LHCN-M2 (cell line): ENCODE data around the gene ETS1. TPM values are rescaled to one million over a fixed set of nuclear protein-coding genes. Genes with fewer than 3 reads are reported as not detected.

Experiments
- DNase-seq: peaks from one replicate; pipeline ENCODE4 v3.0.0-alpha.2; 2012; ENCODE audit warnings: low read depth
- total RNA-seq: library from RNA; depleted of rRNA; stranded (reverse); fragments of >200 nt; gene quantifications from 2 replicates; pipeline ENCODE4 v1.2.3, GENCODE V29; 2014

The ETS1 gene
- total RNA-seq, 1 experiment from 2014 or later, result 38.2 TPM

DNA sequence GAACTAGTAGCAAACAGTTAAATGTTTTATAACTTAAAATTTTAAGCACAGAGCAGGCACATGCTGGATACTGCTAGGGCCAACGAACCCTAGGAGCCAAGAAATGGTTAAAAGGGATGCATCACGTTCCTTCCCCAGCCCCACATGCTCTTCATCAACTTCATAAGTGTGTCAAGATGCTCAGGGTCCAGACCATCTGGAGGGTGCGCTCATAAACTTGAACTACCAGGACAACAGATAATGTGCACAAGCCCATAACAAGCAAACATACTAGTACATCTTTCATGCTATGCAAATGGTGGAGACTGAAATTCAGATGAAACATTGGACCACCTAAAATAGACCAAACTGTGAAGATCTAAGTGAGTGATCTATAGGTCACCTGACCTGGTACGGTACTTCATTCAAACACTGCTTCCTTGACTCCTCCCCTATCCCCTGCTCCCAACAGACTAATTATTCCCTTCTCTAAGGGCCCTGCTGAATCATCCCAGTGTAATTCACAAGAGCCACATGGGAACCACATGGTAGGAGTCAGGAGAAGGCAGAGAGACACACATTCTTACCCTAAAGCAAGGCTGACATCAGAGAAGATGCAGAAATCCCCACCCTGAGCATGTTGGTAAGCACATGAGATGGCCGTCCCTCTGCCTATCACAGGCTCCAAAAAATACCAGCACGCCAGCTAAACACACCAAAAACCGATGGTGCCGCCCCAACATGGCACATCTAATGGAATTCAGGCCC is 83.9 kb downstream of the ETS1 start:
- DNase-seq, result peak; percentile 90

DNA sequence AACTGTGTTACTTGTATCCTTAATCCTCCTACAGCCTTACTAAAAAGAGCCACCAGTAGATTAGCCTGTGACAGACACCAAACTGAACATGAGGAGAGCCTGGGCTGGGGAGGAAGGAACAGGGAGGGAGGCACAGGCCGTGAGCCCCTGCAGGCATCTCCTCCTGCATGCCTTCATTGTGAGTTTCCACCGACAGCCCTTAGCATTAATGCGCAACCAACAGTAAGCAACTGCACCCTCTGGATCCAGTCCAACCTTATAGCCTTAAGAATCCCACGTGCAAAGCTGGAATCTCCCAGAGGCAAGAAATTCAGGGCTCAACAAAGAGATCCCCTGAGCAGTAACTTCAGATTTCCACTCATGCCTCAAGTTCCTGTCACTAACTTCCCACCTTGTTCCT is 84.6 kb downstream of the ETS1 start:
- peak; percentile 82 for DNase-seq

DNA sequence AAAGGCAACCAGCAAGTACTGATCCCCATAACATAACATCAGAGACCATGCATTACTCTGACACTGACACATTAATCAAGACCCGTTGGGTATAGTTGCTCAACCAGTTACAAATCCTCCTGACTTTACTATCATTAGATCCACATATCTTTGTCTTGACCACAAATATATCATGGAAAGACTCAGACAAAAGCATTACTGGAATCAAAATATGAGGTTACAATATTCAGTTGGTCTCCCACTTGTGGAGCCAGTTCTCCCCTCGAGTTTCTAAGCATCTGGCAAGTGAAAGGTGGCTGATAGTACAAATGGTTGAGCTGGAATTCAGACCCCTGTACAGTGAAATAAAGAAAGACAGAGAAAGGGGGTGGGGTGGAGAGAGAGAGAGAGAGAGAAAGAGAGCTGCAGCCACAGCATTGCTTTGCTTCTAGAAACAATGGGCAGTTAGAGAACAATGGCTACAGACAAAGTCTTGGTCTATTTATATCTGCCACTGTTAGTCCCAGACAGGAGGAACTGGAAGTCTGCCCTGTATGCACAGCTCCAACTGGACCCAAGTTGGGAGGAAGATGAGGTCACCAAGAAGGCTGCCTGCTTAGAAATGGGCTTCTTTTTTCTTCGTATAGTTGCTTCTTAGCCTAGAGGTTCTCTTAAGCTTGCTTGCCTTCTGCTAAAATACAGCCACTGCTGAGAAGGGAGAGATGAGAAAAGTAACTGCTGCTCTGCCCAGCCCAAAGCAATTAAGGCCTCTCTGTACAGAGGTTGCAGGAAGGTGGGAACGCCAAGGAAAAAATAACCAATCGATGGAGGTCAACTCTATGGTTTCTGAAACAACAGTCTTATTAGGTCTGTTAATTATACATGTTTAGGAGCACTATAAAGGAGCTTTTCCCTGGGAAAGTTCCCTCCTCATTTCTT is 85.5 kb downstream of the ETS1 start:
- DNase-seq, result peak; percentile 69

DNA sequence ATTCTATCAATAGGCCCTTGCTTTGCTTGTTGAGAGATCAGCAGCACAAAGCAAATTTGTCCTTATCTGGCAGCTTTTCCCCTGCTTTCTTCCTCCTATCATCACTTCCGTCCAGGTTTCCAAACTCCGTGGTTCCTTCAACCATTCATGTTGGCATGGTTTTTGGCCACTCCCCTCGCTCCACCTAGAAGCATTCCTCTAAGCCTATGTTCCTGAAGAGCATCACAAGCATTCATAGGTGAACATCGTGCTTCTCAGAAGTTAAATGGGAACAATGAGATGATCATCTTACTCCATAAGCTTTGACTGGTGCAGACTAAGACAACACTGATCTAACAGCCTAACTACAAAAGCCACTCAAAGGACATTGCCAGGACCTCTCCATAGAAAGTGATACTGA is 86.3 kb downstream of the ETS1 start:
- no peak for DNase-seq

DNA sequence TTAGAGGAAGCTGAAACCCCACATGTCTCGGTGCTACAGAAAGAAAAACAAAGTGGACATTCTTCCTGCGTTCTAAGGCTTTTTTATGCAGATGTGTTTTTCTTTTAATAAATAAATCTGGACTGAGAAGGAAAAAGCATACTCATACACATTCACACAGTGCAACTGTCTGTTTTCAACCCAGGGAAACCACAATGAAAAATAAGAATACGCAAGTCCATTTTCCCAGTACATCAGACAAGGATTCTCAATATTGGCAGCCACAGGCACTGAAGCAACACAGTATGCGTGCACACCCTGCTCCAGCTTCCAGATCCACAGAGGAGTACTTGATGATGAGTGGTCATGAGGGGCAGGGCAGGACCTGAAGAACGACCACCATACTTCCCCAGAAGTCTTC is 86.9 kb downstream of the ETS1 start:
- DNase-seq, result no peak

DNA sequence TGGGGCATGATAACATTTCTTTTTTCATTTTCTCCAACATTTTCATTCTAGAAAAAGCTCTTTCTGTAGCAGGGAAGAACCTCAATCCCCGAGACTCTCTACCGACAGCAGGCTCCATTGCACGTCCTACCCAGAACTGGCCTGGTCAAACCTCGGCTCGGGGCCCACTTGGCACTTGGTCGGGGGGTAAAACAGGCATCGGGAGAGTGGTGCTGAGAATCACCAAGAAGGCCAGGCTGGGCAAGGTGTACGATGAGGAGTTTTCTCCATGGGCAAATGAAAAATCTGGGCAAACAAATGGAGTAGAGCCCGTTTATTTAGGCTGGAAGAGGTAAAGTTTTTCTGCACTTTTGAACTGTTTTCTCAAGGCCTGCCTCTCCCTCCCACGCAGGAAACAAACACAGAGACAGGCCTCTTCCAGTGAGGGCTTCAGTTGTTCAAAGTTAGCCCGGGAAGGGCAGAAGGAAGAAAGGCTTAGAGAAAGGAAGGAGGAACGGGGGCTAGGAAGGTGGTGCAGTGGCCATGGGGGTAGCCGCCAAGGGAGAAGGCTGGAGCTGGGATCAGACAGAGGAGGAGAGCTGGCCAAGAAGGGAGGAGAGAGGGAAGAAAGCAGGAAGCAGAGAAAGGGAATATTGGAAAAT is 87.6 kb downstream of the ETS1 start:
- DNase-seq, result no peak

DNA sequence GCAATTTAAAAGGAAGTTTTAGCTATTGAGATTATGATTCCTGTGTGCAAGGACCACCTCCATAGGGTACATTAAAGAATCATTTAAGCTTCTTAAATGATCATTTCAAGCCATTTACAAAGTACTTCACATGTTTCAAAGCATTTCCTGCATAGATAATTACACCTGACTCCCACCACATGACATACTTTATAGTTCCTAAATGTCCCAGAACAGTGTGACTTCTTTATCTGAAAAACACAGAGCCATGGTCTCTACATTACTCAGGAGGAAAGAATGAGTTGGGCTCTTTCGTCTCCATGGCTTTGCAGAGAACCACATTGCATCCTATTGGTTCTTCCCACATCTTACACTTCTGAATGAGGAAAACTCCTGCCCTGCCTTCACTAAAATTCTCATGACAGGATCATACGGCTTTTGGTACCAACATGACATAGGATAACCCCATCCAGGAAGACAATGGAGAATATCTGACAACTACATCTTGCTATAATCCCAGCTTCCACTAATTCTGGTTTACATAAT is 88.6 kb downstream of the ETS1 start:
- peak; percentile 67 for DNase-seq

DNA sequence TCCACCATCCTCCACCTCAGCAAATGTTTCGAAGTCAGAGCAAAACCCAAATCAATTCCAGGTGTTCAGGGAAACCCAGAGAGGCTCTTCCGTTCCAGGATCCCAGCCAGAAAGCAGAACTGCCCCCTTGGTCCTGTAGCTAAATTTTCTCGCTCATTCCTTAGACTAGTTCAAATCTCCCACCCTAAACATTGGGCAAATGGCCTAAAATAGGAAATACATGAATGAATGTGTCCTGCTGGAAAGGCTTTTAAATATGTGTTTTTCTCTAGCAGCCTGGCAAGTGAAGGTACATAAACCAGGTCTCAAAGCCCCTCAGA is 89.6 kb downstream of the ETS1 start:
- DNase-seq, result no peak

DNA sequence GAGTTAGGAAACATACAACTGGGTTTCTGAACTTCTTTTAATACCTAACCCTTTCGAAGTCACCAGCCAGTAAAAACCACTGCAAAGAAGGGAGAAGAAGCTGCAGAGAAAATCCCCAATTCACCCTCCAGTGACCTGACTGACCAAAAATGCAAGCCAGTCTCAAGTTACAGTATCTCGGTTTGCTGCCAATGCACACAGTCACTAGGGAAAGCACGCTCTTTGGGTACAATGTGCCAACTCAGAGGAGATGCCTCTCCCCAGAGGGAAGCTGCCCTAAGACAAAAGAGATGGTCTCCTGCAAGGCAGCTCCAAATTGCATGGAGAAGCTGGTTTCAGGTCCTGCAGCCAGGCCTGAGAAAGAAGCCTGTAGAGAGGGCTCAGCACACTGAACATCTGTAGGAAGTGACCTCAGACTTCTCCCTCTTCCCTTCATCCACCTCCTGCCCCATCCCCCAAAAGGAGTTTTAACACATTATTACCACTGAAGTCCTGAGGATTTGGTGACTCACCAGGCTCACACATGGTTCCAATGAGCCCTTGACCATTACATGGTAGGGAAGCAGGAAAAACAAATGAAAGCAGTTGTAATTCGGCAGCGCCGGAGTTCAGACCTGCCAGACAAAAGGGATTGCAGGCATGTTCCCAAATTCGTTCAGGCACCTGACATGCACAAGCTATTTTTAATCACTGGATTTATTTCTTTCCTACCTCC is 90.1 kb downstream of the ETS1 start:
- DNase-seq, result peak; percentile 97

DNA sequence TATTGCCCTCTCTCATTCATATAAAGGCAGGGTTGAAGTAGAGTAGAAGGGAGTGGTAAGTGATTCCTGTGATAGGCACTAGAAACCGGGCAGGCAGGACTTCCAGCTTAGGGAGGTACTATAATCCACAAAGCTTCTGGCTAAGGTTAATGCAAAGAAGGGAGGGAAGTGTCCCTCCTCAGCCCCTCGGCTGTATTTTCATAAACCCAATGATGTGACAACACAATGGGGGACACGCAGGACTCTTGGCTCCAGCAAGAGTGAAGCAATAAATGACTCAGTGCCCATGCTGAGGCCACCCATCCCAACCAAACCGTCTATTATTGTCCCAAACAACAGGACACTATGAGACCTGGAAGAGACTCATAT is 90.7 kb downstream of the ETS1 start:
- DNase-seq, result no peak

DNA sequence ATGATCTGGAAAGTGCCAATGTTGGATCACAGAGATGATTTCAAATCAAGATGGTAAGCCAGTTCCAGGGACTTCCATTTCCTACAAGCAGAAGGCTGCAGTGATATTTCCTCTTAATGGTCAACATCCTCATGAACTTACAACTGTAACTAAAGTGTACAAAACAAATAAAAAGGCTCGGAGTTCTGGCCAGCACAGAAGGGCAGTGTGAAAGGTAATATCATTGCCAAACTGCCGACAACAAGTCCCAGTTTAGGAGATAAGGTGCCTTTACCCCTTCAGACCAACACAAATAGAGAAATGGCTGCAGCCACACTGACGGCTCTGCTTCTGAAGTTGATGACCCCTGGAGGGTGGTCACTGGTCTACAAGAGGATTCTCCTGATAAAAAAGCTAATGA is 91.1 kb downstream of the ETS1 start:
- no peak for DNase-seq

DNA sequence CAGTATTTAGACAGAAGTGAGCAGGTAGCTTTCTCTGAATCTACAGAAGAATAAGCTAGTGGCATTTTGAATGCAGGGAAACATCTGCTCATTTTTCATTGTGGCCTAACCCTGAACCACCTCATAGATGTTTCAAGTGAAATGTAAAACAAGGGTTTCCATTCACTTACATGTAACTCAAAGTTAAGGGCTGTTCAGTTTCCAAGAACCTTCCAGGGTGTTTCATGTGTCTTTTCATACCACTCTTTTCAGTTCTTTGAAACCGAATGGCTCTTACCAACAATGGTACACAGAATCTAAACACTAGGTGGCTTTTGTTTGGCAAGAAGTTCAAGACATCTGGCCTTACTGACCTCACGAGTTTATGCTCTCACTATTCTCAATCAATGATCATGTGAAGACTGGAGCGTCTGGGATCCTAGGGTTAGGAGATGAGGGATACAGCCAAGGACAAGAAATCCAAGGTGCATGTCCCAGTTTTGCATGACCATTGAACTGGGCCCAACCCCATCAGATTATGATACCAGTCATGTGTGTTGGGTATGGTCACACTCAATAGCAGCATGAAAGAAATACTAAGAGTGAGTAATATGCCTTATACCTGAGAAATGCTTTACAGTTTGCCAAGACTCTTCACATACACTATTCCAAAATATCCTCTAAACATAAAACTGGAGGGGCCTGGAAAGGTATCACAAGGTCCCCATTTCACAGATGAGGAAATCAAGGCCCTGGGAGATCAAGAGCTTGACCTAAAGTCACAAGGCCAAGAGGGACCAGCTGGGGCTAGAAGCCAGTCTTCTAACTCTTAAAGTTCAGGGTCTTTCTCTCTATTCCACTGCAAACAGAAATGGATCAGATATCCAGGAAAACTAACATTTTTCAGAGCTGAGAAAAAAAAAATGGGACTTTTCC is 92.7 kb downstream of the ETS1 start:
- DNase-seq, result no peak

DNA sequence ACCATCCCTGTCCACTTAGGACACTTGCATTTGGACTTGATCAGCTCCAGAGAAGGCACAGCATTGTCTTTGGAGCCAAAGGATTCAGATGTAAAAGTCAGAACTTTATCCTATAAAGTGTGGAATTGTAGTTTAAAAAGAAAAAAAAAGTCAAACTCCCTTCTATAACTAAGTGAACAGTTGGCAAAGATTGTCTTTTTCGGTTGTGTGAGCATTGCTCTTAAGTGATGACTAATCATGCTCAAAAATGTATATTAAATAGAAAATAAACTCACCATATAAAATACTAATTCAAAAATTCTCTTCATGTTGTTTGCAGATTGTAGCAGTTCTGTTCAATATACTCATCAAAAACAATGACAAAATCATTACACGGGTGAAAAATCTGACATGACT is 93.8 kb downstream of the ETS1 start:
- no peak for DNase-seq

DNA sequence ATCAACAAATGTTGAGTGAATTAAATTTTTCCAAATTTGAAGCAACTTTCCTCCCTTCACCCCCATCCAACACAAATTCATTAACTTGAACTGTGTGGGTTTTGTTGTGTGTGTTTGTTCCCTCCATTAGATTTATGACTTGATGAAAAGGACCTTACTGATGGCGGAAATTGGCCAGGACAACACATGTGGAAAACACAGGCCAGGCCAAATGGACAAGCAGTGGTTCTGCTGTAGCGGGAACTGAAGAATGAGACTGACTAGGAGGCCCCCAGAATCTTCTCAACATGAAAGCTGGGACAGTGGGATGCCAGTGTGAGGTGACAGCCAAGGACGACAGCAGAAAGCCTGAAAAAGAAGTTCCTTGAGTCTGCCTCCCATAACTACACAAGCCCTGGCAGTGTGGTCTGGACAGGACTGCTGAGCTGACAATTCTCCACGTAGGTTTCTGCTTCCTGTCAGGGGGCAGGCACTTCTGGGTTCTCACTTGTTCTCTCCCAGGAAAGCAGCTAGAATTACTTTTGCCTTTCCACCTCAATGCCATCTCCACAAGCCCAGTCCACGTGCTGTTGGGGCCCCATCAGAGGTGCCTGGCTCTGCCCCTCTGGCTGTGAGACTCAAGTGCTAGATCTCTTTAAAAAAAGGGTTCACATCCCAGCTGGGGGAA is 94.3 kb downstream of the ETS1 start:
- no peak for DNase-seq

DNA sequence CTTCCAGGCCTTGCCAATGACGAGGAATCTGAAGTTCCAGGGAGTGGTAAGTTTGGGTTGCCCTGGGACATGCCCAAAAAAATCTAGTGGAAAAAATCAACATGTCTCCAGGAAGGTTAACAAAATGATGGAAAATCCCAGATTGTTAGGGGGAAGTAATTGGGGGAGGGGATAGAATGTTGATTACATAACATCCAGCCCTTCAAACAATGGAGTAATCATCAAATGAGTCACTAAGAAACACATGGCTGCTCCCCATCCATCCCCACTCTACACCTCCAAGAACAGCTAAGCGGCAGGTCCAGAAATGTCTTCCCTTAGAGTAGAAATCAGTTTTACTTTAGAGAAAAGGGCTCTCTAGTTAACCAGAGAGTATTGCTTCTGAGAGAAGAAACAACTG is 94.9 kb downstream of the ETS1 start:
- DNase-seq, result peak; percentile 62

DNA sequence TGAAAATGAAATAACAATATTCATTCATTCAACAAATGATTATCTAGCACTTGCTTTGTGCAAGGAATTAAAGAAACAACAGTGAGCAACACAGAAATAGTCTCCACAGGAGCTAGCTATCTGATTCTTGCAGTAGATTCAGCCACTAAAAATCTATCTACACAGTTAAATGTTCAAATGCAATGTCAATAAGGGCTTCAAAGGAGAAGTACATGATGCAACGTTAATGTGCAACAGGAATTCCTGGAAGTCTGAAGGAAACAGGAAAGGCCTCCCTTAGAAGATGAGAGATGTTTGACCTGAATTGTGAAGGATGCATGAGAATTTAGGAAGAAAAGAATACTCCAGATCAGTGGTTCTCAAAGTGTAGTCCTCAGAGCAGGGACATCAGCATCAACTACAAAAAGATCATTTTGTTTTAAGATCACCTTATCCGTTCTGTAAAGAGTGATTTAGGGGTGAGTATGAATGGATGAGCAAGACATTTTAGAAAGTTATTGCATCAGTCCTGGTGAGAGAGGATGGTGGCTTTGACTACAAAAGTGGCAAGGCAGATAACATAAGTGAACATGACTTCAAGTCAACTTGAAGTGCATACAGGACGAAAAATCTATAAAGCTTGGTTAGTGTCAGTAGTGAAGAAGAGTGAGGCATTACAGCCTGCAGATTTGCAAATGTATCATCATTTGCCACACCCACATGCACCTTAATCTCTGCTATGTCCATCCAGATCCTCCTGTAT is 96.0 kb downstream of the ETS1 start:
- DNase-seq, result no peak

DNA sequence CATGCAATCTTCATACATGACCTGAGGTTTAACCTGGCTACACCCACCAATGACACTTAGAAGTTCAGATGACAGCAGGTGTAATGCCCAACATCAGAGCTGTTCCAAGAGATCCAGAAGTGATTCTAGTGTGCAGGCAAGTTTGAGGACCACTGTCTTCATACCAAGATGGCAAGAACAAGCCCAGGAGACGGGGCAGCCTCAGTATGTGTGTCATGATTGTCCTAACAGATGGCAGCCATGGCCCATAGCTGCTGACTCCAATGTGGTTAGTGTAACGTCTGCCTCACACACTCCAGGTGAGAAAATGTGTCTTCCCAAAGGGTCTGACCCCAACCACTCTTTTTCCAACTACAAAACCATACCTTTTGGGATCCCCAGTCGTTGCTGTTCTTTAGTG is 97.3 kb downstream of the ETS1 start:
- no peak for DNase-seq

DNA sequence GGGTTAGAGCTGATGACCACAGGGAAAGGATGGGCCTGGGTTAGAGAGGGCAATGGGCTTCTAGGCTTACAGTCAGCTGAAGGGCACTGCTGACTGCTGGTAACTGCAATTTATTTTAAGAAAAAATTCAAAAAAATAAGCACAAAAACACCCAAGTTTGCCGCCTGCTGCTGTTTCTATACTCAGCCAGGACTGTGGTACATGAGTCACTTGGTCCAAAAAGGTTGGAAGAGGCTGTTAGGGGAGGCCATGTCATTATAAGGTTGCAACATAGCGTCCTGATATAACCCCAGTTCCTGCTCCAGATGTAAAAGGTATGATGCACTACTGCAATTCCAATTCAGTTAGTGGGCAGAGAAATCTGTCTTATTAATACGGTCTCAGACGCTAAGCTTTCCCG is 98.9 kb downstream of the ETS1 start:
- DNase-seq, result peak; percentile 95

DNA sequence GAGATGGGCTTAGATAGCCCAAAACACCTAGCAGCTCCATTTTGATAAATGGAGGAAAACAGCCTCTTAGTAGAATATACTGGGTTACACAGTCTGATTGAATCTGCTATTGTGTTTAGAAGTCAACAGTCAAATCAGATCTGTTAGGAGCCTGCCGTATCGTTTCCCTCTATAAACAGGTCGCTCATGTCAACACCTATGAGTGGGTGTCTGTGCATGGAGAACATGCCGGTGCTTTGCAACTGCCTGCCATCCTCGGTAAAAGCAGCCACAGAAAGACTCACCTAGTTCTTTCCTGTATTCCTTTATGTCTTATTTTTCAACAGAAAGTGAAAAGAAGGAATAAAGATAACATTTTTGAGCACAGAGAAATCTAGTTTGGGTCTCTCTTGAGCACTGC is 99.4 kb downstream of the ETS1 start:
- DNase-seq, result no peak
